Subcutaneous abdominal adipose tissue (tissue), 5 donors: Measurements from ENCODE around the gene RASGRP2.
A peak's percentile ranks its signal among the peaks of the same experiment; 100 is the strongest.

ENCODE experiments used
- H3K27ac ChIP-seq: one replicate; pipeline ENCODE4 v1.7.0; 2013; ENCODE audit warnings: low read depth, mild to moderate bottlenecking, inconsistent platforms, low read length, moderate library complexity
- H3K27me3 ChIP-seq, 5 donors: one replicate each; pipeline ENCODE4 v1.7.0; 2013; ENCODE audit warnings: low read length in 5 of 5, inconsistent platforms in 1 of 5; ENCODE audit not compliant: control insufficient read depth in 5 of 5, insufficient read depth in 4 of 5
- H3K36me3 ChIP-seq, 5 donors: one replicate each; pipeline ENCODE4 v1.7.0; 2013; ENCODE audit warnings: low read length in 5 of 5; ENCODE audit not compliant: control insufficient read depth in 5 of 5, insufficient read depth in 5 of 5
- H3K4me1 ChIP-seq, 5 donors: one replicate each; pipeline ENCODE4 v1.7.0; 2013; ENCODE audit warnings: low read length in 5 of 5, mild to moderate bottlenecking in 3 of 5, moderate library complexity in 1 of 5; ENCODE audit not compliant: control insufficient read depth in 5 of 5, insufficient read depth in 5 of 5
- H3K4me3 ChIP-seq, 5 donors: one replicate each; pipeline ENCODE4 v1.7.0; 2013; ENCODE audit warnings: low read length in 5 of 5, low read depth in 1 of 5
- H3K9ac ChIP-seq, 5 donors: one replicate each; pipeline ENCODE4 v1.7.0; 2013; ENCODE audit warnings: low read length in 5 of 5, mild to moderate bottlenecking in 4 of 5, moderate library complexity in 3 of 5
- H3K9me3 ChIP-seq, 5 donors: one replicate each; pipeline ENCODE4 v1.7.0; 2013; ENCODE audit warnings: low read length in 5 of 5; ENCODE audit not compliant: control insufficient read depth in 5 of 5
- donor health status: healthy.
- donor health status: healthy.
- donor health status: healthy.
- donor health status: healthy.
- donor health status: healthy.

The RASGRP2 gene

DNA sequence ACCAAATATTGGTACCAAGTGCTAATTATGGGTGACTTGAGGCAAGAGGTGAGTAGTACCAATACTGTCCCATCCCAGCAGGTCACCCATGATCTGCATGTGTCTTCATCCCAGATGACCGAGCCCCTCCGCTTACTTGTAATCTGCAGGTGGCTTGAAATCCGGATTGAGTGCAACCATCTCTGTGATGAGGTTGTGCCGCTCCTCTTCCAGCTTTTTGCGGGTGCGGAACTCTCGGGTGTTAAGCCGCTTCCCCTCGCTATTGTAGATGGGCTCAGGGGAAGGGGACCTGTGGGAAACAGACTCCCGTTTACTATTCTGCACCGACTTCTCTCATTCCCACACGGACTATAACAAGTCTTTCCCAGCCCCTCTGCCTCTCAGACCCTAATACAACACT, 26.2 kb upstream of the RASGRP2 start:
- no peaks in the 10 kb centered on the region for H3K27me3 ChIP-seq
- H3K27ac ChIP-seq = no peak overlapping the region
- H3K4me3 ChIP-seq = no peak overlapping the region
- H3K9ac ChIP-seq = no peak overlapping the region
- no peaks in the 10 kb centered on the region for H3K9me3 ChIP-seq
- H3K4me1 ChIP-seq = peaks cover 1 to 27% (median 10%) of the 10 kb centered on the region in 5 donors
- H3K36me3 ChIP-seq = peaks cover 46 to 98% (median 98%) of the 10 kb centered on the region in 5 donors

DNA sequence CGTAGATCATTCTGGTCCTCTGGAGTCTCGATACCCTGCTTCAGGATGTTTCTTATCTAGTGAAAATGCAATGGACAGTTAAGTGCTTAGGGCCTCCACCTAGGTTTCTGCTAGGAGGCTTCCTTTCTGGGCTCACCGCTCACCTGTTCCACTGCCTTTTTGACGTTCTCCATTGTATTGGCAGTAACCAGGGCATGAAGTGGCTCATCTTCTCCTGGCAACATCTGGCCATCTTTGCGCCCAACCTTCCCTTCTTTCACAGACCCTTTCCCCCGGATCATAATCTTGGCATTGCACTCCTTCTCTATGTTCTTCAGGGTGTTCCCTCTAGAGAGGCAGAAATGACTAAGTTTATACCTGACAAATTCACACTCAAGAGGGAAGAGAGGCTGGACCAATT, 25.3 kb upstream of the RASGRP2 start:
- Histone ChIP-seq H3K27ac (no peak overlapping the region), H3K36me3 (peaks cover 41 to 99% (median 98%) of the 10 kb centered on the region in 5 donors), H3K9me3 (no peaks in the 10 kb centered on the region), H3K4me1 (peaks cover 1 to 26% (median 10%) of the 10 kb centered on the region in 5 donors), H3K27me3 (no peaks in the 10 kb centered on the region), H3K9ac (no peak overlapping the region), H3K4me3 (no peak overlapping the region)

DNA sequence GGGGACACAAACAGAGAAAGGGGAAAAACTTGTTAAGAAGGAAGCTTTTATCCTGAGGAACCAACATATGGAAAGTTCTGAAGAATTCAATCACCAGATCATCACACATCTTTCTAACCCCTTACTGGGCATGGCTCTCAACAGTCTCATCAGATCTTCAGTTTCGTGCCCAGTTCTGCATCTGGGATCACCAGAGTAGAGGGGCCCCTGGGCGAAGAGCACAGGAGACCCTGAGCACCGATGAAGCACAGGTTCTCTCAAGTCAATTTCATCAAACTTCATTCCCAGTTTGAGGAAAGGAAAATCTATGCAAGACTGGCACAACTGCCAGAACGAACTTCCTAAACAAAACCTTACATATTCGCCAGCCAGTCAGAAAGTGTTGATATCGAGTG, 24.4 kb upstream of the RASGRP2 start:
- H3K27ac ChIP-seq = no peak overlapping the region
- no peaks in the 10 kb centered on the region for H3K27me3 ChIP-seq
- no peak overlapping the region for H3K9ac ChIP-seq
- H3K4me3 ChIP-seq = no peak overlapping the region
- H3K4me1 ChIP-seq = peaks cover 4 to 30% (median 20%) of the 10 kb centered on the region in 5 donors
- peaks cover 31 to 99% (median 98%) of the 10 kb centered on the region in 5 donors for H3K36me3 ChIP-seq
- H3K9me3 ChIP-seq = no peaks in the 10 kb centered on the region

DNA sequence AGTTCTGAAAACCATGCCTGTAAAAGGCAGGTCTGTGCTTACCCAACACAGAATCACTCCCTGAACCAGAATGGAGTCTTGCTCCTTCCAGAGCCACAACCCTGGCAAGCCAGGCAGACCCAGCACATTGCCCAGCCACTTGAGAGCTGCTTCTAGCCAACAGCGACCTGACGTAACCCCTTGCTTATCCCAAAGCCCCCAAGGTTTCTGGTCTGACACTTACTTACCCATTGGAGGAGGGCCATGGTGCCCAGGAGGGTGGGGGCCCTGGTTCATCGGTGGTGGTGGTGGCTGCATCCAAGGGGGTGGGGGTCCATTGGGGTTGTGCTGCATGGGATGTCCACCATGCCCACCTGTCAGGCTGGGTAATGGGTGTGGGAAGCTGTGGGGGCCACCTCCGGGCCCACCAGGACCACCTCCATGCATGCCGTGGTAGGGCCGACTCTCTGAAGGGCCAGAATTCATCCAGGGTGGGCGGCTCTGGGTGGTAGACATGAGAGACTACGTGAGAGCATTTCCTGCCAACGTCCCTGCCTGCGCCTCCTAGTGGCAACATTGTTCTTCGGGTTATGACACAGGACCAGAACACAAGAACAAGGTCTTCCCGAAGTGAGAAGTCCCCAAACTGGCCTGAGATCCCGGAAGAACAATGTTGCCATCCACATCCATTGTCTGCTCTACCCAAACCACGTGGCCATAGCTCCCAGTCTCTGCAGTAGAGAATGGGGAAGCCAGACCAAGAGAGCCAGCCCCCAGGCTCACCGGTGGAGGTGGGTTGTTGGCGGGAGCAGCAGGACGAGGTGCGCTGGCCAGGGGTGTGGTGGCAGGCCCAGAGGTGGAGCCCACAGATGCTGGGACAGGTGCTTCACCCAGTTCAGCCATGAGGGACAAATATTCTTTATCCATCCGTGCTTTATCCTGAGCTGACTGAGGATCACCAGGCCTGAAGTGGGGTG, 23.7 kb upstream of the RASGRP2 start:
- Histone ChIP-seq H3K4me1 (peaks cover 4 to 31% (median 22%) of the 10 kb centered on the region in 5 donors), H3K27me3 (no peaks in the 10 kb centered on the region), H3K27ac (peak overlapping the region; percentile 16), H3K4me3 (no peak overlapping the region), H3K9me3 (no peaks in the 10 kb centered on the region), H3K36me3 (peaks cover 28 to 99% (median 97%) of the 10 kb centered on the region in 5 donors), H3K9ac (no peak overlapping the region)

DNA sequence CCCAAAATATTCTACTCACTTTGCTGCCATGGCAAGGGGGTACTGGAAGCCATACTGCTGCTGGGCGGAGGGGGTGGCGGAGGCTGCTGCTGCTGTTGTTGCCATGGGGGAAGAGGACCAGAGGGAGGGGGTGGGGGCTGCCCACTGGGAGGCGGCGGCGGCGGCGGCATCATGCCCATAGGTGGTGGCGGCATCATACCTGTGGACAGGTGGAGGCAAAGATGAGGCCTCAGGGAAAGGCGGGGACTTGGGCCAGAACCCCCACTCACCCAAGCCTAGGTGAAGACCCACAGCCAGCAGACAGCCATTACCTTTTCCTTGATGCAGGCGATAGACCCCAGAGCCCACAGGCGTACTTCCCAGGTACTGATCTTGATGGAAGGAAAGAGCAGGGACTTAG, 22.9 kb upstream of the RASGRP2 start:
- Histone ChIP-seq H3K27ac (peak overlapping the region; percentile 16), H3K4me1 (peaks cover 4 to 31% (median 25%) of the 10 kb centered on the region in 5 donors), H3K9ac (no peak overlapping the region), H3K4me3 (no peak overlapping the region), H3K27me3 (no peaks in the 10 kb centered on the region), H3K36me3 (peaks cover 26 to 96% (median 93%) of the 10 kb centered on the region in 5 donors), H3K9me3 (no peaks in the 10 kb centered on the region)

DNA sequence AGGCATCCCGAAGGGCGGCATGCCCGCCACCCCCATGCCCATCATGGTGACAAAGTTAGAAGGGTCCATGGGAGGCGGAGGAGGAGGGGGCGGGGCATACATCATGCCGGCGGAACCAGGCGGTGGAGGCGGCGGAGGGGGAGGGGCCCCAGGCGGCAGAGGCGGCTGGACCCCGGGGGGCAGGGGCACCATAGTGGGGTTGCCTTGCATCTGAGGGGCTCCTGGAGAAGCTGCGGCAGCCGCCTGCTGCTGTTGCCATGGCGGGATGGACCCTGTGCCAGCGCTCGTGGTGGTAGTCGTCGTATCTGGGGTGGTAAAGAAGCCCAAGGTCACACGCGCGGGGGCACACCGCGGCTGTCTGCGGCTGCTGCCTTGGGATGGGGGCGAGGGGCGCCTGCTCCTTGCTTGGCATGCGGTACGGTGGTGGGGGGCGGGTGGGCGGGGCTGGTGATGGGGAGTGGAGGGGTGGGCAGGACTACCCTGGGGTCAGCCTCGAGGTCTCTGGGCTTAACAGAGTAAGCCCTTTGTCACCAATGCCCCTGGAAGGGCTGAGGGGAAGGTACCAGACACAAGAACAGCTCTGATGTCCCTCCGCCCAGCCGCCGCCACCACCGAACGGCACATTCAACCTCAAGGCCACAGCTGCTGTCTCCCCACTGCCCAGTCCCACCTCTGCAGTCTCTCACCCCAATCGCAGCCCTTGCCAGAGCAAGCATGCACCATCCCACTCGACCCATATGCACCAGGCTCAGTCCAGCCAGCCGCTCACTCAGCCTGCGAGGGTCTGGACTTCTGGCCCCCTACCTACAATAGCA, 22.1 kb upstream of the RASGRP2 start:
- H3K36me3 ChIP-seq = peaks cover 18 to 88% (median 85%) of the 10 kb centered on the region in 5 donors
- H3K27ac ChIP-seq = no peak overlapping the region
- H3K27me3 ChIP-seq = no peaks in the 10 kb centered on the region
- no peaks in the 10 kb centered on the region for H3K9me3 ChIP-seq
- H3K9ac ChIP-seq = no peak overlapping the region
- H3K4me1 ChIP-seq = peaks cover 4 to 37% (median 31%) of the 10 kb centered on the region in 5 donors
- no peak overlapping the region for H3K4me3 ChIP-seq

DNA sequence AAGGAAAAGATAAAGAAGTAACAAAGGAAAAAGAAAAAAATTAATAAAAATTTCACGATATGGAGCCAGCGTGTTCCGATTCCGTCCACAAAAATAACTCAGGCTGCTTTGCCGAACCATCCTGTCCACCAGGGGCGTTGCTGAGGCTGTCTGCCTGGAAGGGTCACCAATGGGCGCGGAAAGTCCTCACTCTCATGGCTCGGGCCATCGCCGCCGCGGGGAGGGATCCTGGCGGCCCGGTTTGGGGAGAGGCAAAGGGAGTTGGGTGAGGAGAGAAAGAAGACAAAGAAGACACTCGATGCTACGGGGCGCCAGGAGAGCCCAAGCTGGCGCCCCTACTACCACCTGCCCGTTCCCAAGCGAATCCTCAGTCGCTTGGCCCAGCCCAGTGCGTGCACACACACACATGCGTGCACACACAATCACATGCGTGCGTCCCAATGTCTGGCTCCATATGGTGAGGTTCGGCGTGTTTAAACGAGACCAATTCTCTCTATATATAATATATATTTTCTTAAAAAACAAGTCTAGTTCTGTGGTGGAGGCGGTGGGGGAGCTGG, 21.4 kb upstream of the RASGRP2 start:
- Histone ChIP-seq H3K9ac (no peak overlapping the region), H3K27ac (no peak overlapping the region)

DNA sequence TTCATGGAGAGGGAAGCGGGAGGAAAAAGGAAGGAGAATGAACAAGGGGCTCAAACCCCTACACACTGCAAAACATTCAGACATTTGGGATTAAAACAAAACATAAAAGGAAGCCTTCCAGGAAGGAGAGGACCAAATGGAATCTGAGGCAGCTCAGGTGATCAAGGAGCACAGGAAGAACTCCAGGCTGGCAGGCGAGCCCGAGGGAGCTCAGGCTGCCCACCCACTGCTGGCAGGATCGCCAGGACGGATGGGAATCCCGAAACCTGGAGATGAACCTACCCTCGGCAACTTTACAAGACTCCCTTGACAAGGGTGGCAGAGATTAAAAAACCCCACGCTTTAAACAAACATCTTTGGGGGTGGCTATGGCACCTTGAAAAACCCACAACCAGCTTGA, 20.8 kb upstream of the RASGRP2 start:
- Histone ChIP-seq H3K27ac (no peak overlapping the region), H3K4me3 (no peak overlapping the region), H3K36me3 (peaks cover 10 to 75% (median 72%) of the 10 kb centered on the region in 5 donors), H3K4me1 (peaks cover 9 to 50% (median 44%) of the 10 kb centered on the region in 5 donors), H3K27me3 (no peaks in the 10 kb centered on the region), H3K9ac (no peak overlapping the region), H3K9me3 (no peaks in the 10 kb centered on the region)

More for the DNA sequence above, 21.4 kb upstream of the RASGRP2 start:
- Histone ChIP-seq H3K4me3 (no peak overlapping the region), H3K36me3 (peaks cover 12 to 81% (median 78%) of the 10 kb centered on the region in 5 donors), H3K9me3 (no peaks in the 10 kb centered on the region), H3K27me3 (no peaks in the 10 kb centered on the region), H3K4me1 (peaks cover 7 to 44% (median 38%) of the 10 kb centered on the region in 5 donors)

DNA sequence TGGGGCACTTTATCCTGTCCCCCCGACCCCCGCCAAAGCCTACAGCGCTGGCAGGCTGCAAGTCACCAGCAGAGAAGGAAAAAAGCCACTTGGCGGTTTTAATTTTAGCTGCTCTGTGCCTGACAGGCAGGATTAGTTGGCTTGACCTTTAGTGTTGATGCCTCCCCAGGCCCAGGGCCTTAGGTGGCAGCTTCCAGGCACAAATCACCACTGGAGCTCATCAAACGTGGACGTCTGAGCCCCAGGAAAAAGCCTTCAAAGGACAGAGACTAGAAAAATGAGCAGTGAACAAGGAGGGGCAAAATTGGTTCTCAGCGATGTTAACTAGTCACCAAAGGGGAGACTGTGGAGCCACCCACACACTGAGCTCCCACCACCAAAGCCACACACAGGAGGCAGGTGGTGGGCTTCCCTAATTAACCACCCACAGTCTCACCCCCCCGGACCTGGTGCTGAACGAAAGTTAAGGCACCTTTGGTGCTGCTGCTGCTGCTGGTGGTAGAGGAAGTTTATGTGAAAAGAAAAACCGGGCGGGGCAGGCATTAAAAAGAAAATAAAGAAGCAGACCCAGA, 20.2 kb upstream of the RASGRP2 start:
- Histone ChIP-seq H3K9ac (peak overlapping the region in 2 of 5 donors; percentile 13 to 28), H3K27me3 (no peaks in the 10 kb centered on the region), H3K4me3 (no peak overlapping the region), H3K4me1 (peaks cover 9 to 57% (median 50%) of the 10 kb centered on the region in 5 donors), H3K9me3 (no peaks in the 10 kb centered on the region), H3K36me3 (peaks cover 6 to 68% (median 66%) of the 10 kb centered on the region in 5 donors), H3K27ac (no peak overlapping the region)
